NCI-H2029 (cell line): ENCODE measurements around the gene FOCAD.

ENCODE experiments used
- DNase-seq: peaks from one replicate; lab custom pipeline; 2025; lab: John Stamatoyannopoulos, UW

Gene FOCAD

GRCh38 chr9:21016701-21017491 lies 332.8 kb downstream of the FOCAD start:
- DNase-seq, result no peak

GRCh38 chr9:21018177-21018576 lies 334.1 kb downstream of the FOCAD start:
- DNase-seq, result no peak

- DNase-seq, result no peak
These were observed 339.8 kb downstream of the FOCAD start for GRCh38 chr9:21023861-21024260.

GRCh38 chr9:21027295-21027694 lies 343.2 kb downstream of the FOCAD start:
- no peak for DNase-seq

GRCh38 chr9:21028466-21028865 lies 344.4 kb downstream of the FOCAD start:
- DNase-seq, result no peak

- DNase-seq, result no peak
These were observed 345.6 kb downstream of the FOCAD start for GRCh38 chr9:21029661-21030060.

GRCh38 chr9:21030389-21031035 lies 346.5 kb downstream of the FOCAD start:
- no peak for DNase-seq

- no peak for DNase-seq
These were observed 347.2 kb downstream of the FOCAD start, which contains the start of gene HACD4 for GRCh38 chr9:21031091-21031807. HACD4 (minus strand) TSS chr9:21031640; CDS start chr9:21031590, 50 bp downstream.

- DNase-seq, result no peak
These were observed 347.7 kb downstream of the FOCAD start for GRCh38 chr9:21031808-21032183.

GRCh38 chr9:21037278-21037677 lies 353.2 kb downstream of the FOCAD start:
- DNase-seq, result no peak

- DNase-seq, result no peak
These were observed 355.2 kb downstream of the FOCAD start for GRCh38 chr9:21039302-21039701.

GRCh38 chr9:21042466-21042865 lies 358.4 kb downstream of the FOCAD start:
- no peak for DNase-seq

- no peak for DNase-seq
These were observed 359.8 kb downstream of the FOCAD start for GRCh38 chr9:21043841-21044240.
